Activated naive CD8-positive, alpha-beta T cell treated with anti-CD3 and anti-CD28 coated beads, Interleukin-2, amount 10 ng/mL, durations not matched to agents 7 days and 5 days (primary cell): ENCODE data around the gene CRK. TPM values are rescaled to one million over a fixed set of nuclear protein-coding genes. Genes with fewer than 3 reads are reported as not detected.
A peak's percentile ranks its signal among the peaks of the same experiment; 100 is the strongest.
"Not testable (repeated sequence)": the region's sequence is repeated elsewhere in the genome, so short reads cannot be mapped to it uniquely, and the experiment has no call there.

Experiments
- ATAC-seq: fragments of 150-1000 bp; cut with Tn5 transposase; one replicate; pipeline ENCODE4 v1.10.0; 2021; ENCODE audit warnings: low read depth, moderate library complexity
- POLR2A ChIA-PET: fragments of 350-600 bp; sonication (Branson Sonifier 250); formaldehyde crosslinking; loops from one replicate; lab custom pipeline; 2021; ENCODE audit warnings: antibody characterized with exemption; lab: Charles Lee
- DNase-seq: peaks from one replicate; pipeline ENCODE4 v3.0.0; 2021
- H3K27ac Mint-ChIP-seq: one replicate; pipeline ENCODE4 v1.8.0; 2022; ENCODE audit warnings: mild to moderate bottlenecking, mixed read lengths
- H3K27me3 Mint-ChIP-seq: one replicate; pipeline ENCODE4 v1.8.0; 2022; ENCODE audit warnings: mild to moderate bottlenecking, moderate library complexity, mixed read lengths
- H3K36me3 Mint-ChIP-seq: one replicate; pipeline ENCODE4 v1.8.0; 2021; ENCODE audit warnings: mild to moderate bottlenecking, mixed read lengths
- H3K4me1 Mint-ChIP-seq: one replicate; pipeline ENCODE4 v1.8.0; 2021; ENCODE audit warnings: mixed read lengths
- H3K4me3 Mint-ChIP-seq: one replicate; pipeline ENCODE4 v1.8.0; 2022; ENCODE audit warnings: mild to moderate bottlenecking, moderate library complexity, mixed read lengths
- H3K9me3 Mint-ChIP-seq: one replicate; pipeline ENCODE4 v1.8.0; 2021; ENCODE audit warnings: mixed read lengths
- total RNA-seq, 2 experiments: library from RNA; stranded (reverse); gene quantifications; one replicate each; pipeline ENCODE4 v1.2.3, GENCODE V29; 2021

Gene CRK
- total RNA-seq, 2 experiments from 2014 or later = 19.5 to 21.9 TPM

DNA sequence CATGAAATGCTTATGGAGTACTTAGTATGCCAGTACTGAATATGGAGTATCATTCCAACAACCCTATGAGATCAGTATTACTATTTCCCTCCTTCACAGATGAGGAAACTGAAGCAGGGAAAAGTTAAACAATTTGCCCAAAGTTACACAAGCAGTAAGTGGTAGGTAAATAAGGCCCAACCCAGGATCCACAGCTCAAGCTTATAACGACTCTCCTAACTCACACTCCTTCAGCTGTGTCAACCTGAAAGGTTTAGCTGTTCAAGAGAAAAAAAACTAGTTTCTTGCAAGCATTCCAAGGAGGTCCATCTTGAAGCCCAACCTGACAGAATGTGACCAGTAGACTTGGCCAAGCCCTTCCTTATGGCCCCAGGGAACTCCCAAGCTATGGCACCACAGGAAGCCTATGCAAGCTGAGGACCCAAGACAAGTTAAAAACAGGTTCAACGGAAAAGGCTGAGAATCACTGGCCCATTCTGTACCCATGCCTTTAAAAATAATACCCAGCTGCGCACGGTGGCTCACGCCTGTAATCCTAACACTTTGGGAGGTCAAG lies 6.5 kb downstream of the CRK start:
- Mint-ChIP-seq H3K9me3 (no peaks in the 10 kb centered on the region), H3K27me3 (no peaks in the 10 kb centered on the region), H3K36me3 (peaks cover 19% of the 10 kb centered on the region), H3K27ac (no peak overlapping the region), H3K4me1 (peaks cover 32% of the 10 kb centered on the region), H3K4me3 (no peak overlapping the region)
- ATAC-seq (no peak), DNase-seq (no peak)
- POLR2A ChIA-PET = no interaction called here

GRCh38 chr17:1447052-1447451 lies 9.0 kb downstream of the CRK start:
- Mint-ChIP-seq H3K36me3 (peaks cover 14% of the 10 kb centered on the region), H3K4me1 (peaks cover 19% of the 10 kb centered on the region), H3K27ac (no peak overlapping the region), H3K4me3 (no peak overlapping the region), H3K9me3 (no peaks in the 10 kb centered on the region), H3K27me3 (no peaks in the 10 kb centered on the region)
- POLR2A ChIA-PET = interaction anchor here (0.7 kb wide), 1 partner anchor 820 kb away, joined by 5 read pairs; no protein-coding TSS in a partner anchor
- no peak for ATAC-seq
- no peak for DNase-seq

DNA sequence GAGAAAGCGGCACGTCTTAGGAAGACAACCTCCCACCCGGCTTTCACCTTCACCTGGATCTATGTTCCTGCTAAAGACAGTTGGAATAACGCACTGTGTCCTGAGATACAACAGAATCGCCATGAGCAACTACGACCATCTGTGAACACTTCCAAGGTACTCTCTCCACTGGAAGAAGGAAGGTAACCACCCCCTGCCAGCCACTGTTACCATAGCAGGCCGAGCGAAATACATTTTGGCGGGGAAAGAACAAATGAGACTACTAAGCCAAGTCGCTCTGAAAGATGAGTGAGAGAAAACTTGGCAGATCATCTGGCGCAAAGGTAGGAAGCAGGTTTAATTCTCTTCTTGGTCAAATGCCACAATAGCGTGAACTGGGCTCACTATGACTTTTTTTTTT lies 9.8 kb downstream of the CRK start:
- H3K36me3 Mint-ChIP-seq = peaks cover 11% of the 10 kb centered on the region
- peaks cover 17% of the 10 kb centered on the region for H3K4me1 Mint-ChIP-seq
- DNase-seq (no peak), ATAC-seq (no peak)
- POLR2A ChIA-PET = interaction anchor here (0.7 kb wide), 1 partner anchor 821 kb away, joined by 5 read pairs; no protein-coding TSS in a partner anchor
- no peaks in the 10 kb centered on the region for H3K27me3 Mint-ChIP-seq
- no peak overlapping the region for H3K4me3 Mint-ChIP-seq
- no peaks in the 10 kb centered on the region for H3K9me3 Mint-ChIP-seq
- H3K27ac Mint-ChIP-seq = no peak overlapping the region

GRCh38 chr17:1445695-1446094 lies 10.3 kb downstream of the CRK start:
- Mint-ChIP-seq H3K36me3 (peaks cover 11% of the 10 kb centered on the region), H3K4me1 (peaks cover 17% of the 10 kb centered on the region)
- H3K27ac Mint-ChIP-seq, H3K4me3 Mint-ChIP-seq, POLR2A ChIA-PET, H3K9me3 Mint-ChIP-seq, H3K27me3 Mint-ChIP-seq, DNase-seq, ATAC-seq: not testable (repeated sequence)

- ATAC-seq, H3K9me3 Mint-ChIP-seq, H3K36me3 Mint-ChIP-seq, H3K4me3 Mint-ChIP-seq, H3K27me3 Mint-ChIP-seq, DNase-seq, POLR2A ChIA-PET, H3K27ac Mint-ChIP-seq: not testable (repeated sequence)
- H3K4me1 Mint-ChIP-seq = peaks cover 11% of the 10 kb centered on the region
Observed at GRCh38 chr17:1442721-1443120, 13.3 kb downstream of the CRK start.

DNA sequence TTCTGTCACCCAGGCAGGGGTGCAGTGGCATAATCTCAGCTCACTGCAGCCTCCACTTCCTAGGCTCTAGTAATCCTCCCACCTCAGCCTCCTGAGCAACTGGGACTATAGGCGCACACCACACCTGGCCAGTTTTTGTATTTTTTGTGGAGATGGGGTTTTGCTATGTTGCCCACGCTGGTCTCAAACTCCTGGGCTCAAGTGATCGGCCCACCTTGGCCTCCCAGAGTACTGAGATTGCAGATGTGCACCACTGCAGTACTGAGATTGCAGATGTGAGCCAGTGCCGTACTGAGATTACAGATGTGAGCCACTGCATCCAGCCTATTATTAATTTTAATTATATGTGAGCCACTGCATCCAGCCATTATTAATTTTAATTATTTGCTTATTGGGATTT lies 13.8 kb downstream of the CRK start:
- Mint-ChIP-seq H3K27ac (no peak overlapping the region), H3K4me3 (no peak overlapping the region), H3K4me1 (peaks cover 10% of the 10 kb centered on the region), H3K36me3 (peaks cover 3% of the 10 kb centered on the region), H3K9me3 (no peaks in the 10 kb centered on the region), H3K27me3 (no peaks in the 10 kb centered on the region)
- ATAC-seq = no peak
- DNase-seq = no peak
- POLR2A ChIA-PET = no interaction called here

DNA sequence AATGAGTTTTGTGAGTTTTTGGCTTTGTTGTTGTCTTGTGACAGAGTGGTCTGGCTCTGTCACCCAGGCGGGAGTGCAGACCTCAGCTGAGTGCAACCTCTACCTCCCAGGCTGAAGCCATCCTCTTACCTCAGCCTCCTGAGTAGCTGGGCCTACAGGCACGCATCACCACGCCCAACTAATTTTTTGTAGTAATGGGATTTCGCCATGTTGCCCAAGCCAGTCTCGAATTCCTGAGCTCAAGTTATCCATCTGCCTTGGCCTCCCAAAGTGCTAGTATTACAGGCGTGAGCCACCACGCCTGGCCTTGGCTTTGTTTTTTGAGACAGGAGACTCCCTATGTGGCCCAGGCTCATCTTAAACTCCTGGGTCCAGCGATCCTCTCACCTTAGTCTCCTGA lies 15.1 kb downstream of the CRK start:
- Mint-ChIP-seq H3K4me1 (peaks cover 2% of the 10 kb centered on the region), H3K4me3 (no peak overlapping the region), H3K27ac (no peak overlapping the region), H3K36me3 (peaks cover 9% of the 10 kb centered on the region), H3K9me3 (no peaks in the 10 kb centered on the region), H3K27me3 (no peaks in the 10 kb centered on the region)
- POLR2A ChIA-PET = no interaction called here
- ATAC-seq (no peak), DNase-seq (no peak)

- POLR2A ChIA-PET = no interaction called here
- no peak for DNase-seq
- ATAC-seq = no peak
- Mint-ChIP-seq H3K4me1 (peaks cover 7% of the 10 kb centered on the region), H3K4me3 (no peak overlapping the region), H3K27ac (no peak overlapping the region), H3K36me3 (peaks cover 17% of the 10 kb centered on the region), H3K27me3 (no peaks in the 10 kb centered on the region), H3K9me3 (no peaks in the 10 kb centered on the region)
Observed at GRCh38 chr17:1438593-1439083, 17.4 kb downstream of the CRK start.

- H3K9me3 Mint-ChIP-seq = no peaks in the 10 kb centered on the region
- H3K4me1 Mint-ChIP-seq = peaks cover 13% of the 10 kb centered on the region
- peak overlapping the region; percentile 48 for H3K27ac Mint-ChIP-seq
- H3K27me3 Mint-ChIP-seq = no peaks in the 10 kb centered on the region
- POLR2A ChIA-PET = interaction anchor here (1.1 kb wide), 1 partner anchor 37 kb away, joined by 4 read pairs; no protein-coding TSS in a partner anchor
- peaks cover 26% of the 10 kb centered on the region for H3K36me3 Mint-ChIP-seq
- H3K4me3 Mint-ChIP-seq = no peak overlapping the region
- DNase-seq (no peak), ATAC-seq (no peak)
Observed at GRCh38 chr17:1435326-1435725, 20.7 kb downstream of the CRK start.

DNA sequence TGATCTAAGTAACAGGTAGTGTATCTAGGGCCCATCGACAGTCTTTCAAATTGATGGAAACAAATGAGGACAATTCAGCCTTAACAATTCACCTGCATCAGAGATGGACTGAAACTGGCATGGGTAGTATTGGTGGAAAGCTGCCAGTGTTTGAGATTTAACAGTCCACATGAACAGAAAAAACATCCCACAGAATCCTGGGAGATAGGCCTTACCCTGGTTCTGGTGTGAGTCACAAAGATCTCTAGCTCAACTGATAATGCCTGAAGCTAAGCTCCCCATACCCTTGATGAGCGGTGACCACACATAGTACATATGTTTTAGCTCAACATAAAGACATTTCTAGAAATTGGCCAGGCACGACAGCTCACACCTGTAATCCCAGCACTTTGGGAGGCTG lies 21.9 kb downstream of the CRK start:
- DNase-seq (no peak), ATAC-seq (no peak)
- H3K4me1 Mint-ChIP-seq = peaks cover 13% of the 10 kb centered on the region
- no peaks in the 10 kb centered on the region for H3K9me3 Mint-ChIP-seq
- peaks cover 28% of the 10 kb centered on the region for H3K36me3 Mint-ChIP-seq
- no peak overlapping the region for H3K4me3 Mint-ChIP-seq
- no peak overlapping the region for H3K27ac Mint-ChIP-seq
- no peaks in the 10 kb centered on the region for H3K27me3 Mint-ChIP-seq
- POLR2A ChIA-PET = interaction anchor here (1.1 kb wide), 1 partner anchor 36 kb away, joined by 4 read pairs; no protein-coding TSS in a partner anchor

DNA sequence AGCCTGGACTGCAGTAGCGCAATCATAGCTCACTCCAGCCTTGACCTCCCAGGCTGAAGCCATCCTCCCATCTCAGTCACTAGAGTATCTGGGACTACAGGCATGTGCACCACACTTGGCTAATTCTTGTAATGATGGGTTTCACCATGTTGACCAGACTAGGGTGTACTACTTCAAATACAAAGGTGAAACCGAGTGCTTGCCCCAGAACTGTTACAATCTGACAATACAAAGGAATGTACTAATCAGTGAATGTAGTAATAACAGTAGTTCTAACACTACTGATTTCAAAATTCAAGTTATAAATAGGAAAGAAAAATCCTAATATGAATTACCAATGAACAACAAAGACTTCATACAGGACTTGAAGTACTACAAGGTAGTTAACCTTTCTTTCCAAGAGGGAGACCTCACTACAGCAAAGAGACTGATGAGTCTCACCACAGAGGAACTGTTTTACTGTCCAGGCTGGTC lies 24.4 kb downstream of the CRK start:
- peaks cover 31% of the 10 kb centered on the region for H3K36me3 Mint-ChIP-seq
- POLR2A ChIA-PET = no interaction called here
- no peak overlapping the region for H3K27ac Mint-ChIP-seq
- DNase-seq (no peak), ATAC-seq (no peak)
- no peak overlapping the region for H3K4me3 Mint-ChIP-seq
- H3K4me1 Mint-ChIP-seq = peaks cover 11% of the 10 kb centered on the region
- H3K27me3 Mint-ChIP-seq = no peaks in the 10 kb centered on the region
- no peaks in the 10 kb centered on the region for H3K9me3 Mint-ChIP-seq

- H3K9me3 Mint-ChIP-seq = no peaks in the 10 kb centered on the region
- H3K4me3 Mint-ChIP-seq = no peak overlapping the region
- peaks cover 4% of the 10 kb centered on the region for H3K4me1 Mint-ChIP-seq
- peaks cover 18% of the 10 kb centered on the region for H3K36me3 Mint-ChIP-seq
- H3K27me3 Mint-ChIP-seq = no peaks in the 10 kb centered on the region
- no peak overlapping the region for H3K27ac Mint-ChIP-seq
- ATAC-seq (no peak), DNase-seq (no peak)
- POLR2A ChIA-PET = interaction anchor here (1.0 kb wide), 1 partner anchor 30 kb away, joined by 3 read pairs; no protein-coding TSS in a partner anchor
Observed at GRCh38 chr17:1423456-1424135, 32.4 kb downstream of the CRK start.

DNA sequence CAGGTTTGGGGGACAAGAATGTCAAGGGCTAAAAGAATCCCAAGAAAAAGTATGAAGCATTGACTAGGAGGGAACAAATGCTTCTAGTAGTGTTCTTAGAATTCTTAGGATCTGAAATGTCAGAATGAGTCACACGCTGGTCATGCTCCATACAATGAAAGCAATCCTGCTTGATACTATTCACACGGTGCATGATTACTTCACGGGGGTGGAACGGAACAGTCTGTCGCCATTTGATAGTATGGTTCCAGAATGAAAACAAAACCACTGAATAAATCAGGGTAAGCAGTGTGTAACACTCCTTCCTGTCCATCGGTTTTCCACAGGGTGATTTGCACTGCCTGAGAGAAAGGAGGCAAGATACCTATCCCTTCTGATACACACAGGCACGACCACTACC lies 33.1 kb downstream of the CRK start:
- H3K9me3 Mint-ChIP-seq = no peaks in the 10 kb centered on the region
- DNase-seq = no peak
- POLR2A ChIA-PET = interaction anchor here (1.0 kb wide), 1 partner anchor 31 kb away, joined by 3 read pairs; no protein-coding TSS in a partner anchor
- ATAC-seq = no peak
- peaks cover 4% of the 10 kb centered on the region for H3K4me1 Mint-ChIP-seq
- H3K36me3 Mint-ChIP-seq = peaks cover 16% of the 10 kb centered on the region
- no peak overlapping the region for H3K4me3 Mint-ChIP-seq
- H3K27ac Mint-ChIP-seq = no peak overlapping the region
- H3K27me3 Mint-ChIP-seq = no peaks in the 10 kb centered on the region

- DNase-seq (no peak), ATAC-seq (no peak)
- H3K4me1 Mint-ChIP-seq = peaks cover 4% of the 10 kb centered on the region
- peaks cover 16% of the 10 kb centered on the region for H3K36me3 Mint-ChIP-seq
- POLR2A ChIA-PET = no interaction called here
- no peaks in the 10 kb centered on the region for H3K9me3 Mint-ChIP-seq
- H3K27ac Mint-ChIP-seq = no peak overlapping the region
- H3K27me3 Mint-ChIP-seq = no peaks in the 10 kb centered on the region
- H3K4me3 Mint-ChIP-seq = no peak overlapping the region
Observed at GRCh38 chr17:1421470-1421869, 34.6 kb downstream of the CRK start.
